Suprapubic skin (tissue), 4 donors: ENCODE results near the gene FRAS1. TPM values are rescaled to one million over a fixed set of nuclear protein-coding genes. Genes with fewer than 3 reads are reported as not detected.

ENCODE experiments used
- DNase-seq, 2 donors: peaks; one replicate each; pipeline ENCODE4 v3.0.0-alpha.2; 2019; ENCODE audit warnings: low spot score in 2 of 2
- H3K27ac ChIP-seq: fragments of 200-600 bp; sonication (generic); one replicate; pipeline ENCODE4 v1.5.1; 2019
- H3K27me3 ChIP-seq: fragments of 200-600 bp; sonication (generic); one replicate; pipeline ENCODE4 v1.5.1; 2019
- H3K36me3 ChIP-seq: fragments of 200-600 bp; sonication (generic); one replicate; pipeline ENCODE4 v1.5.1; 2019
- H3K4me1 ChIP-seq: fragments of 200-600 bp; sonication (generic); one replicate; pipeline ENCODE4 v1.5.1; 2019
- H3K4me3 ChIP-seq: fragments of 200-600 bp; sonication (generic); one replicate; pipeline ENCODE4 v1.5.1; 2019; ENCODE audit warnings: mild to moderate bottlenecking
- H3K9me3 ChIP-seq: fragments of 200-600 bp; sonication (generic); one replicate; pipeline ENCODE4 v1.5.1; 2019
- CTCF ChIP-seq, 2 donors: fragments of 200-600 bp in 1 of 2; fragments of 450-650 bp in 1 of 2; sonication (generic) in 1 of 2; IDR thresholded peaks; one replicate each; pipeline ENCODE4 v1.5.1; 2016 to 2019; ENCODE audit warnings: antibody characterized with exemption in 2 of 2, mild to moderate bottlenecking in 1 of 2, moderate library complexity in 1 of 2
- EP300 ChIP-seq: sonication (generic); formaldehyde crosslinking; IDR thresholded peaks from one replicate; pipeline ENCODE4 v1.6.1; 2017; ENCODE audit warnings: antibody characterized with exemption
- POLR2A ChIP-seq, 2 donors: fragments of 450-650 bp; IDR thresholded peaks; one replicate each; pipeline ENCODE4 v1.6.1; 2017; ENCODE audit warnings: antibody characterized with exemption in 2 of 2, mild to moderate bottlenecking in 2 of 2, moderate library complexity in 2 of 2
- POLR2AphosphoS5 ChIP-seq, 3 donors: sonication (generic); formaldehyde crosslinking; IDR thresholded peaks; one replicate each; pipeline ENCODE4 v1.6.1; 2017; ENCODE audit warnings: antibody characterized with exemption in 3 of 3
- WGBS: methylation state at CpG from one replicate; pipeline ENCODE4 v1.1.5; 2018; 5-methylcytosine and 5-hydroxymethylcytosine counted together
- total RNA-seq, 4 donors: library from RNA; depleted of rRNA; stranded (reverse); fragments of >200 nt; gene quantifications; one replicate each; pipeline ENCODE4 v1.1.0, GENCODE V29; 2016

Gene FRAS1
- total RNA-seq, 4 donors from 2014 or later: 1.4 to 24.9 (median 3.8) TPM

- H3K4me1 ChIP-seq: no peaks in the 10 kb centered on the region
- H3K9me3 ChIP-seq: no peaks in the 10 kb centered on the region
- DNase-seq: no peak
- no peaks in the 10 kb centered on the region for H3K27me3 ChIP-seq
- no peak for TF ChIP-seq EP300
- no peak for TF ChIP-seq POLR2A (IDR thresholded peaks at IDR 0.05)
- TF ChIP-seq POLR2AphosphoS5 (IDR thresholded peaks at IDR 0.05): no peak
- TF ChIP-seq CTCF (IDR thresholded peaks at IDR 0.05): no peak
- no peak overlapping the region for H3K27ac ChIP-seq
- 79% methylated on average over 10 of the region's 10 CpGs for WGBS
- no peaks in the 10 kb centered on the region for H3K36me3 ChIP-seq
- no peak overlapping the region for H3K4me3 ChIP-seq
These were observed 88.5 kb downstream of the FRAS1 start for GRCh38 chr4:78145622-78146021.

- no peak overlapping the region for H3K27ac ChIP-seq
- no peak for DNase-seq
- no peaks in the 10 kb centered on the region for H3K9me3 ChIP-seq
- no peaks in the 10 kb centered on the region for H3K36me3 ChIP-seq
- no peak overlapping the region for H3K4me3 ChIP-seq
- TF ChIP-seq POLR2AphosphoS5 (IDR thresholded peaks at IDR 0.05) (no peak), CTCF (IDR thresholded peaks at IDR 0.05) (no peak), EP300 (no peak), POLR2A (IDR thresholded peaks at IDR 0.05) (no peak)
- WGBS: 78% methylated on average over 7 of the region's 7 CpGs
- H3K4me1 ChIP-seq: no peaks in the 10 kb centered on the region
- no peaks in the 10 kb centered on the region for H3K27me3 ChIP-seq
These were observed 92.8 kb downstream of the FRAS1 start for GRCh38 chr4:78149751-78150542.

GRCh38 chr4:78150543-78150864 is 93.4 kb downstream of the FRAS1 start:
- H3K27ac ChIP-seq: no peak overlapping the region
- DNase-seq: no peak
- no peak for TF ChIP-seq POLR2AphosphoS5 (IDR thresholded peaks at IDR 0.05)
- no peak for TF ChIP-seq POLR2A (IDR thresholded peaks at IDR 0.05)
- no peak for TF ChIP-seq CTCF (IDR thresholded peaks at IDR 0.05)
- no peak for TF ChIP-seq EP300
- H3K4me1 ChIP-seq: no peaks in the 10 kb centered on the region
- 77% methylated on average over 4 of the region's 4 CpGs for WGBS
- H3K4me3 ChIP-seq: no peak overlapping the region
- H3K36me3 ChIP-seq: no peaks in the 10 kb centered on the region
- no peaks in the 10 kb centered on the region for H3K9me3 ChIP-seq
- no peaks in the 10 kb centered on the region for H3K27me3 ChIP-seq

DNA sequence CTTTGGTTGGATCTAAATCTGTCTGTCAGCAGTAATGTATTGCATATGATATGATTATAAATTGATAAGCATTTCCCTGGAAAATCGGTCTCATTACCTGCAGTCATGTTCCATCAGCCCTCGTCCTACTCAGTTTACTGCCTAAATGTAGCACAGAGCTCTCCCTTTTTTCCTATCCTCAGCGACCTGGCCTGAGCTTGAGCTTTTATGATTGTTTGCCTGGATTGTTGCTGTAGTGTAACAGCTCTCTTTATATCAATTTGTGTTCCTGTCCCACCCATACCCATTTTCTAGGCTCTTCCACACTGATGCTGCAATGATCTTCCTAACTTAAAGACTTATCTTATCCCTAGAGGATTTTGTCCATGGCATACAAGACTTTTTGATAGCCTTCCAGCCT is 95.7 kb downstream of the FRAS1 start:
- H3K36me3 ChIP-seq: no peaks in the 10 kb centered on the region
- H3K27me3 ChIP-seq: no peaks in the 10 kb centered on the region
- 89% methylated on average over 3 of the region's 3 CpGs for WGBS
- no peak overlapping the region for H3K27ac ChIP-seq
- no peaks in the 10 kb centered on the region for H3K9me3 ChIP-seq
- H3K4me3 ChIP-seq: no peak overlapping the region
- TF ChIP-seq POLR2AphosphoS5 (IDR thresholded peaks at IDR 0.05): no peak
- no peak for TF ChIP-seq POLR2A (IDR thresholded peaks at IDR 0.05)
- no peak for TF ChIP-seq EP300
- no peak for DNase-seq
- H3K4me1 ChIP-seq: no peaks in the 10 kb centered on the region

- no peaks in the 10 kb centered on the region for H3K9me3 ChIP-seq
- no peak for TF ChIP-seq EP300
- no peak for TF ChIP-seq POLR2A (IDR thresholded peaks at IDR 0.05)
- no peaks in the 10 kb centered on the region for H3K27me3 ChIP-seq
- no peaks in the 10 kb centered on the region for H3K36me3 ChIP-seq
- no peak overlapping the region for H3K4me3 ChIP-seq
- no peak for DNase-seq
- no peaks in the 10 kb centered on the region for H3K4me1 ChIP-seq
- 88% methylated on average over 1 of the region's 1 CpG for WGBS
- H3K27ac ChIP-seq: no peak overlapping the region
These were observed 98.0 kb downstream of the FRAS1 start for GRCh38 chr4:78154972-78155590.

DNA sequence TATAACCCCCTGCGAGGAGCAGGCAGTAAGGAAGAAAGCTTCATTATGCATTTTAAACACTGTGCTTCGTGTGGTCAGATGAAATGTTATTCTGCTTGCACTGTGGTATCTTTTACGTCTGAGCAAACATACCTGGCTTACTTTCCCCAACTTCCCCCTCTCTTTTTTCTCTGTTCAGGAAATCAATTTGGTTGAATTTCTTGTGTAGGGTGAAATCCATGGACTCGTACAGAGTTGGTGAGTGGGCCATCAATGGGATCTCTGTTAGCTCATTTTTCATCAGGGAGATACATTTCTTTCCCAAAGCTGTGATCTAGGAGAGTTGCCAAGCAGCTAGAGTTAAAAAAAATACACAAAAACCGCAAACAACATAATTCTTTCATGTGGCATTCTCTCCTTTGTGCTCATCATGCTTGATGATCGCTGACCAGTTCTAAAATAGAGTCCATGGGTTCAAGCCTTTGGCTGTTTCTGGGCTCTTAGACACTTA is 98.5 kb downstream of the FRAS1 start:
- no peak for TF ChIP-seq POLR2A (IDR thresholded peaks at IDR 0.05)
- no peak for TF ChIP-seq POLR2AphosphoS5 (IDR thresholded peaks at IDR 0.05)
- no peak for TF ChIP-seq CTCF (IDR thresholded peaks at IDR 0.05)
- TF ChIP-seq EP300: no peak
- DNase-seq: no peak
- 64% methylated on average over 6 of the region's 6 CpGs for WGBS
- H3K4me3 ChIP-seq: no peak overlapping the region
- H3K36me3 ChIP-seq: no peaks in the 10 kb centered on the region
- no peaks in the 10 kb centered on the region for H3K4me1 ChIP-seq
- no peak overlapping the region for H3K27ac ChIP-seq
- H3K27me3 ChIP-seq: no peaks in the 10 kb centered on the region
- no peaks in the 10 kb centered on the region for H3K9me3 ChIP-seq
